BLaER1 treated with 17β-estradiol and CSF1 and Interleukin-3, amounts not matched to agents 10 nM and 100 nM (cell line): ENCODE results near the gene MAD1L1.

Experiments used
- H3K27ac ChIP-seq, 11 experiments: shearing (Covaris generic); formaldehyde crosslinking; 2 replicates each; pipeline ENCODE4 v1.8.1; 2022
- H3K27me3 ChIP-seq, 11 experiments: shearing (Covaris generic); formaldehyde crosslinking; 2 replicates each; pipeline ENCODE4 v1.8.1; 2022
- H3K36me3 ChIP-seq, 11 experiments: shearing (Covaris generic); formaldehyde crosslinking; 2 replicates each; pipeline ENCODE4 v1.8.1; 2022
- H3K4me1 ChIP-seq, 10 experiments: shearing (Covaris generic); formaldehyde crosslinking; 2 replicates each; pipeline ENCODE4 v1.8.1; 2022
- H3K4me2 ChIP-seq, 11 experiments: shearing (Covaris generic); formaldehyde crosslinking; 2 replicates each; pipeline ENCODE4 v1.8.1; 2022
- H3K4me3 ChIP-seq, 10 experiments: shearing (Covaris generic); formaldehyde crosslinking; 2 replicates each; pipeline ENCODE4 v1.8.1; 2022
- H3K9ac ChIP-seq, 11 experiments: shearing (Covaris generic); formaldehyde crosslinking; 2 replicates each; pipeline ENCODE4 v1.8.1; 2022
- H3K9me3 ChIP-seq, 11 experiments: shearing (Covaris generic); formaldehyde crosslinking; replicated peaks in 1 of 11; 2 replicates each; pipeline ENCODE4 v1.8.1; 2022
- H4K20me1 ChIP-seq, 11 experiments: shearing (Covaris generic); formaldehyde crosslinking; 2 replicates each; pipeline ENCODE4 v1.8.1; 2022
- Cebpa-rat ChIP-seq, 11 experiments: shearing (Covaris generic); IDR thresholded peaks; 2 replicates each; pipeline ENCODE4 v1.8.1; 2022

MAD1L1 gene

DNA sequence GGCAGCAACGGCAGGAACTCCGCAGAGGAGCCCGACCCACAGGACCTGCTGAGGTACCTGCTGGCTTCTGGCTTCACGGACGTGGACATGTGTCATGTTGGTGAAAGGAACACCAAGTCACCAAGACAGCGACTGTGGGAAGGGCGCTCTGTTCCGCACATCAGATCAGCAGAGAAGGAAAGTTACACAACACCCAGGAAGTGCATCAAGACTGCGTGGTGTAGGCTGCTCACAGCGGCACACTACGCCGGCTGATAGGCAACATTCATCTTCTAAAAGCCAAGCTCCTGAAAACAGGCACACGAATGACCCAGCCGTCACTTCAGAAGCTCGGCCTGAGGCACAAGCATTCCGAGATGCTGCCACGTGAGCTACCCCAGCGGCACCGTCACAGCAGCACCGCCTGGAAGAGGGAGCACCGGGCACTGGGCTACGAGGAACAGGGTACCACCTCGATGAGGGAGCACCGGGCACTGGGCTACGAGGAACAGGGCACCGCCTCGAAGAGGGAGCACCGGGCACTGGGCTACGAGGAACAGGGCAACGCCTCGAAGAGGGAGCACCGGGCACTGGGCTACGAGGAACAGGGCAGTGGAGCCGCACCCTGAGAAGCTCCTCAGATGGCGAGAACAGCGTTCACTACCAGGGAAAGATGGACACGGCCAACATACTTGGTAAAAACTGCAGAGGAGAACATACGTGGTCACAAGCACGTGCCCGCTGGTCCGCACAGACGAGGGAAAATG lies 86.7 kb downstream of the MAD1L1 start:
- peaks cover 0 to 35% (median 0%) of the 10 kb centered on the region in 11 experiments; a peak in 4 of 22 replicates for H3K27me3 ChIP-seq
- TF ChIP-seq Cebpa-rat (IDR thresholded peaks at IDR 0.05), result peak in 2 of 11 experiments; percentile 43 to 45; a peak in 1 of 22 replicates
- peaks cover 6 to 99% (median 65%) of the 10 kb centered on the region in 11 experiments; a peak in 20 of 22 replicates for H4K20me1 ChIP-seq
- peak overlapping the region in 10 of 11 experiments; percentile 30 to 99 (median 80); a peak in 18 of 22 replicates for H3K4me2 ChIP-seq
- peaks cover 26 to 71% (median 58%) of the 10 kb centered on the region in 11 experiments for H3K36me3 ChIP-seq
- H3K4me3 ChIP-seq, result no peak overlapping the region
- peaks cover 20 to 100% (median 96%) of the 10 kb centered on the region in 10 experiments for H3K4me1 ChIP-seq
- H3K9ac ChIP-seq, result peak overlapping the region in 3 of 11 experiments; percentile 10 to 45 (median 16); a peak in 5 of 22 replicates
- H3K27ac ChIP-seq, result peak overlapping the region in 4 of 11 experiments; percentile 47 to 56 (median 52); a peak in 7 of 22 replicates
- peaks cover 11 to 18% (median 15%) of the 10 kb centered on the region in 11 experiments for H3K9me3 ChIP-seq

DNA sequence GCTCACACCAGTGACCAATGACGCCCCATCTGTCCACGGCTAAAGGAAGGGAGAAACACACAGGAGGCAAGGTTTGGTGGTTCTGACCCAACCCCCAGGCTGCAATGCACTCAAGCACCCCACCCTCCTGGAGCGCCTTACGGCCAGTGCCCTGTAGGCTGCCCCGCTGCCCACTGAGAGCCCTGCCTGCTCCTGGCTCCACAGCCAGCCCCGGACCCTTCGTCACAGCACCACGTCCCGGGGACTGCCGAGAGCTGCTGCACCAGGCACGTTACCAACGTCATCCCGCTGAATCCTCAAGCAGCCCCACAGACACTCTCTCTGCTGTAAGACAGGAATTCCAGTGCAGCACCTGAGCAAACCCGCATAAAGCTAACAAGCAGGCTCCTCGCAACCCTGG lies 87.8 kb downstream of the MAD1L1 start:
- H3K4me1 ChIP-seq, result peaks cover 11 to 100% (median 96%) of the 10 kb centered on the region in 10 experiments
- H4K20me1 ChIP-seq, result peaks cover 0 to 95% (median 55%) of the 10 kb centered on the region in 11 experiments; a peak in 18 of 22 replicates
- H3K27ac ChIP-seq, result peak overlapping the region in 4 of 11 experiments; percentile 30 to 56 (median 48); a peak in 3 of 22 replicates
- TF ChIP-seq Cebpa-rat (IDR thresholded peaks at IDR 0.05), result no peak
- peaks cover 0 to 35% (median 0%) of the 10 kb centered on the region in 11 experiments; a peak in 4 of 22 replicates for H3K27me3 ChIP-seq
- H3K9me3 ChIP-seq, result peaks cover 11 to 18% (median 15%) of the 10 kb centered on the region in 11 experiments
- no peak overlapping the region; a peak in 1 of 20 replicates for H3K4me3 ChIP-seq
- peak overlapping the region in 4 of 11 experiments; percentile 27 to 61 (median 42); a peak in 5 of 22 replicates for H3K9ac ChIP-seq
- peak overlapping the region in 9 of 11 experiments; percentile 55 to 99 (median 81); a peak in 18 of 22 replicates for H3K4me2 ChIP-seq
- H3K36me3 ChIP-seq, result peaks cover 26 to 71% (median 58%) of the 10 kb centered on the region in 11 experiments

DNA sequence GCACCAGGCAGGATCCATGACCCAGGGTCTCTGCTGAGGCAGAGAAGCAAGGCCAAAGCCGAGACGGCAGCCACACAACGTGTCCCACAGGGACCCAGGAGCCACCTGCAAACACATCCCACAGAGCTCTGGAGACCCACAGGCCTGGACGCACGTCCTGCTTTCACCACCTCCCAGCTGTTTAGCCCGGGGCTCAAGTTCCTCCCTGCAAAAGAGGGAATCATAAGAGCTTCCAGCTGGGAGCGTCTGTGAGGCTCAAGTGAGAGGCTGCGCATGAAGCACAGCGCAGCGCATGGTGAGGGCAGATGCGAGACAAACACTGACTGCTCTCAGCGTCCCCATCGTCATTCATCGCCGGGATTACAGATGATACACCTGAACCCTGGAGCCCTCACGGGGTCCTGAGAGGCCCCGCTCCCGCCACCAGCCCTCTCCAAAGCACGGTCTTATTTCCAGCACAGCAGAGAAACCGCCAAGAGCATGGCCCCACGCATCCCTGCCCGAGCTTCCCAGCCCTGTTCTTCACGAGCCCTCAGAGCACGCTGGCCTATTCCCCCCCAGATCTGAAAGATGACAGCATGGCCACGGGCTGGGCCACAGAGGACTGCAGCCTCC lies 88.7 kb downstream of the MAD1L1 start:
- peak overlapping the region in 4 of 11 experiments; percentile 30 to 56 (median 42); a peak in 9 of 22 replicates for H3K27ac ChIP-seq
- H3K4me1 ChIP-seq, result peaks cover 17 to 100% (median 96%) of the 10 kb centered on the region in 10 experiments
- peaks cover 0 to 86% (median 47%) of the 10 kb centered on the region in 11 experiments; a peak in 17 of 22 replicates for H4K20me1 ChIP-seq
- H3K4me2 ChIP-seq, result peak overlapping the region in 9 of 11 experiments; percentile 55 to 99 (median 81); a peak in 18 of 22 replicates
- TF ChIP-seq Cebpa-rat (IDR thresholded peaks at IDR 0.05), result no peak
- H3K36me3 ChIP-seq, result peaks cover 26 to 62% (median 51%) of the 10 kb centered on the region in 11 experiments
- peak overlapping the region in 1 of 10 experiments; percentile 32; a peak in 1 of 20 replicates for H3K4me3 ChIP-seq
- H3K9me3 ChIP-seq, result peaks cover 11 to 18% (median 15%) of the 10 kb centered on the region in 11 experiments
- H3K9ac ChIP-seq, result peak overlapping the region in 5 of 11 experiments; percentile 5 to 61 (median 36); a peak in 7 of 22 replicates
- peaks cover 0 to 35% (median 0%) of the 10 kb centered on the region in 11 experiments; a peak in 4 of 22 replicates for H3K27me3 ChIP-seq

DNA sequence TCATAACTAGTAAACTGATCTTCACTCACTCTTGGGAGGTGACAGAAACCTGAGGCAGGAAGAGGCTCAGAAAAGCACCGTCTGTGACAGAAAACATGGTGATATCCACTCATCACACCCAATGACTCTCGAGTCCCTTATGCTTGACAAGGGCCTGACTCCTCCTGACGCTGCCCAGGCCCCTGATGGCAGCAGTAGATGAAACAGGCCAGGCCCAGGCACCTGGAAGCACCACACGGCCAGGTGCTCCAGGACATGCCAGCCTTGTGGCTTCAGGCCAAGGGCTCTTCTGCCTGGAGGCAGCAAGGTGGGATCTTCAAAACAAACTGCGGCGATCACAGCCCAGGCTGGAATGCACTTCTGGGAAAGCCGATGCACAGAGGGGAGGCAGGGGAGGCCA lies 89.3 kb downstream of the MAD1L1 start:
- Histone ChIP-seq H3K4me2 (peak overlapping the region in 8 of 11 experiments; percentile 59 to 99 (median 84); a peak in 15 of 22 replicates), H3K4me3 (peak overlapping the region in 2 of 10 experiments; percentile 6 to 32; a peak in 3 of 20 replicates), H3K36me3 (peaks cover 26 to 56% (median 47%) of the 10 kb centered on the region in 11 experiments)

DNA sequence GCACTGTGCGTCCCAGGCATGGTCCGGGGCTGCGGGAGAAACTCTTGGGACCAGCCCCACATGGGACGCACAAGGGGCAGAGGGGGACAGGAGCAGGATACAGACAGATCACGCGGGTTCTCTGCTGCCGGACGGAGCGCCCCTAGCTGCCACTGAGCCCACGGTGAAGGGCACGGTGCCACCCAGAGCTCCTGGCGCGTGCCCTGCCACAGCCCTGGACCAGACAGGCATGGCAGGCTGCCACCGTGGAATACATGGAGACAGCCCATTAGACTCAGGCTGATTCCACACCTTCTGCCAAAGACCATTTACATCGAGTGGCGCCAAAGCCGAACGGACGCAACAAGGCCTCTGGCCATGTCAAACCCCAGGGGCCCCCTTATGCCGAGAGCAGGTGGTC lies 90.4 kb downstream of the MAD1L1 start:
- Histone ChIP-seq H3K36me3 (peaks cover 26 to 47% (median 41%) of the 10 kb centered on the region in 11 experiments), H3K4me1 (peaks cover 34 to 100% (median 96%) of the 10 kb centered on the region in 10 experiments), H3K9ac (peak overlapping the region in 1 of 11 experiments; percentile 44; a peak in 2 of 22 replicates), H4K20me1 (peaks cover 0 to 69% (median 45%) of the 10 kb centered on the region in 11 experiments; a peak in 17 of 22 replicates), H3K9me3 (peaks cover 11 to 18% (median 15%) of the 10 kb centered on the region in 11 experiments), H3K4me3 (no peak overlapping the region), H3K4me2 (peak overlapping the region in 8 of 11 experiments; percentile 19 to 99 (median 97); a peak in 15 of 22 replicates), H3K27me3 (peaks cover 0 to 31% (median 0%) of the 10 kb centered on the region in 11 experiments; a peak in 4 of 22 replicates), H3K27ac (0 out of 22 replicates have a peak overlapping the region, but pooled peaks of 1 of the 11 experiments have one; percentile 8)
- TF ChIP-seq Cebpa-rat (IDR thresholded peaks at IDR 0.05), result no peak

More for the DNA sequence above, 89.3 kb downstream of the MAD1L1 start:
- Histone ChIP-seq H3K27ac (peak overlapping the region in 4 of 11 experiments; percentile 13 to 46 (median 34); a peak in 5 of 22 replicates), H4K20me1 (peaks cover 0 to 80% (median 45%) of the 10 kb centered on the region in 11 experiments; a peak in 17 of 22 replicates), H3K9ac (peak overlapping the region in 4 of 11 experiments; percentile 27 to 61 (median 42); a peak in 4 of 22 replicates), H3K9me3 (peaks cover 11 to 18% (median 15%) of the 10 kb centered on the region in 11 experiments), H3K4me1 (peaks cover 23 to 100% (median 96%) of the 10 kb centered on the region in 10 experiments), H3K27me3 (peaks cover 0 to 35% (median 0%) of the 10 kb centered on the region in 11 experiments; a peak in 4 of 22 replicates)
- no peak for TF ChIP-seq Cebpa-rat (IDR thresholded peaks at IDR 0.05)

DNA sequence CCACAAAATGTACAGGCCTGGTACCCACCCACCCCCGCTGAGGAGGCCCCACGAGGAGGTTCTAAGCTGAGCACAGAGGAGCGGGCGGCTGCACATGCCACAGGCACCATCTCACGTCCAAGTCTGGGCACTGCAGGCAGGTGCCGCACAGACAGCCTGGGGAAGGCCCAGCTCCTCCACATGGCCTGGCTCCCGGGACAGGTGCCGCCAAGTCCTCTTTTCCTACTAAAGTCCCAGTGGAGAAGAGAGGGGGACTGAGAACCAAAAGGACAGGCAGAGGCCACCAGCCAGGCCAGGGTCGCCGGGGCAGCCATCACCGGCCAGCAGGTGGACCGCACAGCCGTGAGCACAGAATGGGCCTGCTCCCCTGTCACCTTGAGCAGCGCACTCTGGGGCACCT lies 91.1 kb downstream of the MAD1L1 start:
- Histone ChIP-seq H3K4me1 (peaks cover 37 to 100% (median 96%) of the 10 kb centered on the region in 10 experiments), H3K9me3 (peaks cover 11 to 18% (median 15%) of the 10 kb centered on the region in 11 experiments), H3K36me3 (peaks cover 26 to 46% (median 37%) of the 10 kb centered on the region in 11 experiments), H3K27ac (peak overlapping the region in 1 of 11 experiments; percentile 85; a peak in 2 of 22 replicates), H4K20me1 (peaks cover 0 to 75% (median 39%) of the 10 kb centered on the region in 11 experiments; a peak in 16 of 22 replicates), H3K4me3 (no peak overlapping the region), H3K27me3 (peaks cover 0 to 24% (median 0%) of the 10 kb centered on the region in 11 experiments; a peak in 4 of 22 replicates), H3K4me2 (peak overlapping the region in 8 of 11 experiments; percentile 19 to 99 (median 97); a peak in 15 of 22 replicates), H3K9ac (peak overlapping the region in 4 of 11 experiments; percentile 29 to 76 (median 42); a peak in 5 of 22 replicates)
- no peak for TF ChIP-seq Cebpa-rat (IDR thresholded peaks at IDR 0.05)

DNA sequence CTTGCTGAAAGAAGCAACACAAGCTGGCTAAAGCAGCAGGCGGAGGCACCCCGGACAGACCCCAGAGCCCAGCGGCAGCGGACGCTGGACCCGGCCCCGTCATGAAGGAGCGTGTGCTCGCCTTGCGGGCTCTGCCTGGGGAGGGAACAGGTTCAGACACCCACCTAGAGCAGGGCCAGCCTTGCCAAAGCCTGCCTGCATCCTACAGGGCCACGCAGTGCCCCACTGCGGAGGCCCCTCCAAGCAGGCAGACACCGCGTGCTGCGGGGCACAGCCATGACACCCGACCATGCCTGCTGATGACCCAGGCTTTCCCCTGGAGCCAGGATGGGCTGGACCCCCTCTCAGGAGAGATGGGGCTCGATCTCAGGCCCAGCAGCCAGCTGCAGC lies 91.7 kb downstream of the MAD1L1 start:
- Histone ChIP-seq H3K4me3 (no peak overlapping the region), H3K9ac (peak overlapping the region in 3 of 11 experiments; percentile 29 to 76 (median 39); a peak in 5 of 22 replicates), H4K20me1 (peaks cover 0 to 69% (median 37%) of the 10 kb centered on the region in 11 experiments; a peak in 16 of 22 replicates), H3K27me3 (peaks cover 0 to 18% (median 0%) of the 10 kb centered on the region in 11 experiments; a peak in 4 of 22 replicates), H3K4me1 (peaks cover 32 to 100% (median 96%) of the 10 kb centered on the region in 10 experiments), H3K36me3 (peaks cover 26 to 46% (median 37%) of the 10 kb centered on the region in 11 experiments), H3K4me2 (peak overlapping the region in 9 of 11 experiments; percentile 7 to 99 (median 97); a peak in 15 of 22 replicates), H3K27ac (peak overlapping the region in 4 of 11 experiments; percentile 25 to 85 (median 30); a peak in 5 of 22 replicates), H3K9me3 (peaks cover 11 to 20% (median 15%) of the 10 kb centered on the region in 11 experiments)
- TF ChIP-seq Cebpa-rat (IDR thresholded peaks at IDR 0.05), result no peak
